H9 (cell line): Measurements from ENCODE around the gene NSL1. TPM values are rescaled to one million over a fixed set of nuclear protein-coding genes. Genes with fewer than 3 reads are reported as not detected.

ENCODE experiments used
- DNase-seq: peaks from one replicate; pipeline ENCODE4 v3.0.0-alpha.2; 2017
- H2AFZ ChIP-seq: one replicate; pipeline ENCODE4 v1.6.1; 2013; ENCODE audit warnings: mild to moderate bottlenecking, low read length, control low read depth, moderate library complexity
- H2AK5ac ChIP-seq: 2 replicates; pipeline ENCODE4 v1.6.1; 2013; ENCODE audit warnings: low read length, control low read depth, mixed read lengths; ENCODE audit not compliant: insufficient read length
- H2BK120ac ChIP-seq: one replicate; pipeline ENCODE4 v1.6.1; 2013; ENCODE audit warnings: low read depth, mild to moderate bottlenecking, low read length, control low read depth, inconsistent platforms; ENCODE audit not compliant: poor library complexity, severe bottlenecking
- H2BK12ac ChIP-seq: 2 replicates; pipeline ENCODE4 v1.6.1; 2013; ENCODE audit warnings: low read length, control low read depth, mixed read lengths, low read depth; ENCODE audit not compliant: insufficient read length
- H2BK15ac ChIP-seq: 2 replicates; pipeline ENCODE4 v1.6.1; 2013; ENCODE audit warnings: low read depth, low read length, control low read depth
- H2BK20ac ChIP-seq: one replicate; pipeline ENCODE4 v1.6.1; 2013; ENCODE audit warnings: low read depth, mild to moderate bottlenecking, low read length, control low read depth, inconsistent platforms; ENCODE audit not compliant: poor library complexity, severe bottlenecking
- H2BK5ac ChIP-seq: 2 replicates; pipeline ENCODE4 v1.6.1; 2013; ENCODE audit warnings: low read length, control low read depth, mixed read lengths; ENCODE audit not compliant: insufficient read length
- H3K14ac ChIP-seq: 2 replicates; pipeline ENCODE4 v1.6.1; 2013; ENCODE audit warnings: low read length, control low read depth; ENCODE audit not compliant: insufficient read depth
- H3K18ac ChIP-seq: 2 replicates; pipeline ENCODE4 v1.6.1; 2013; ENCODE audit warnings: low read depth, mild to moderate bottlenecking, mixed read lengths, low read length, control low read depth; ENCODE audit not compliant: insufficient read length
- H3K23ac ChIP-seq: 2 replicates; pipeline ENCODE4 v1.6.1; 2013; ENCODE audit warnings: low read length, control low read depth, mixed read lengths, low read depth; ENCODE audit not compliant: insufficient read length
- H3K23me2 ChIP-seq: 2 replicates; pipeline ENCODE4 v1.6.1; 2013; ENCODE audit warnings: low read depth, mild to moderate bottlenecking, mixed read lengths, low read length, control low read depth; ENCODE audit not compliant: insufficient read length, poor library complexity, severe bottlenecking
- H3K27ac ChIP-seq: 2 replicates; pipeline ENCODE4 v1.5.1; 2013; ENCODE audit warnings: low read length, control low read depth, mixed read lengths, low read depth; ENCODE audit not compliant: insufficient read length
- H3K27me3 ChIP-seq: 2 replicates; pipeline ENCODE4 v1.6.1; 2013; ENCODE audit warnings: low read length, control low read depth, inconsistent platforms; ENCODE audit not compliant: insufficient read depth
- H3K4ac ChIP-seq: 2 replicates; pipeline ENCODE4 v1.6.1; 2013; ENCODE audit warnings: low read depth, mild to moderate bottlenecking, control low read depth, inconsistent platforms, low read length, moderate library complexity
- H3K4me1 ChIP-seq: 2 replicates; pipeline ENCODE4 v1.6.1; 2013; ENCODE audit warnings: low read length, control low read depth, inconsistent platforms; ENCODE audit not compliant: insufficient read depth
- H3K4me2 ChIP-seq: 2 replicates; pipeline ENCODE4 v1.6.1; 2013; ENCODE audit warnings: low read length, control low read depth, mixed read lengths; ENCODE audit not compliant: insufficient read length, insufficient read depth
- H3K56ac ChIP-seq: 2 replicates; pipeline ENCODE4 v1.6.1; 2013; ENCODE audit warnings: low read depth, mild to moderate bottlenecking, mixed read lengths, low read length, control low read depth; ENCODE audit not compliant: insufficient read length
- H3K79me1 ChIP-seq: 2 replicates; pipeline ENCODE4 v1.6.1; 2013; ENCODE audit warnings: low read depth, mild to moderate bottlenecking, moderate library complexity, low read length, control low read depth, inconsistent platforms; ENCODE audit not compliant: insufficient read depth, poor library complexity, severe bottlenecking
- H3K79me2 ChIP-seq: 2 replicates; pipeline ENCODE4 v1.6.1; 2013; ENCODE audit warnings: low read length, control low read depth, inconsistent platforms; ENCODE audit not compliant: insufficient read depth
- H3K9ac ChIP-seq: 2 replicates; pipeline ENCODE4 v1.6.1; 2013; ENCODE audit warnings: low read length, control low read depth, mixed read lengths; ENCODE audit not compliant: insufficient read length; ENCODE audit errors: extremely low read depth
- H3K9me3 ChIP-seq: one replicate; pipeline ENCODE4 v1.6.1; 2013; ENCODE audit warnings: low read depth, low read length, inconsistent platforms; ENCODE audit not compliant: control insufficient read depth
- H3T11ph ChIP-seq: one replicate; pipeline ENCODE4 v1.6.1; 2013; ENCODE audit warnings: mild to moderate bottlenecking, low read length, control low read depth, inconsistent platforms
- H4K20me1 ChIP-seq: one replicate; pipeline ENCODE4 v1.6.1; 2013; ENCODE audit not compliant: control insufficient read depth, insufficient read length, insufficient read depth
- H4K5ac ChIP-seq: 2 replicates; pipeline ENCODE4 v1.6.1; 2013; ENCODE audit warnings: low read depth, mild to moderate bottlenecking, mixed read lengths, low read length, control low read depth; ENCODE audit not compliant: insufficient read length
- H4K8ac ChIP-seq: replicated peaks from 2 replicates; pipeline ENCODE4 v1.6.1; 2013; ENCODE audit warnings: low read length, control low read depth, mixed read lengths, low read depth; ENCODE audit not compliant: insufficient read length
- H4K91ac ChIP-seq: 2 replicates; pipeline ENCODE4 v1.6.1; 2013; ENCODE audit warnings: low read depth, mild to moderate bottlenecking, moderate library complexity, mixed read lengths, low read length, control low read depth; ENCODE audit not compliant: insufficient read length
- H3K27ac Mint-ChIP-seq, 3 experiments: 2 replicates in 2 of 3; 3 replicates in 1 of 3; pipeline ENCODE4 v1.8.0; 2020 to 2021; ENCODE audit warnings: mixed read lengths in 3 of 3, mild to moderate bottlenecking in 1 of 3, moderate library complexity in 1 of 3
- H3K27me3 Mint-ChIP-seq: 2 replicates; pipeline ENCODE4 v1.8.0; 2021; ENCODE audit warnings: low read depth, mild to moderate bottlenecking, moderate library complexity, mixed read lengths
- H3K36me3 Mint-ChIP-seq, 3 experiments: 2 replicates in 2 of 3; 3 replicates in 1 of 3; pipeline ENCODE4 v1.8.0; 2020 to 2021; ENCODE audit warnings: low read depth in 3 of 3, mixed read lengths in 3 of 3; ENCODE audit not compliant: insufficient read depth in 1 of 3
- H3K4me1 Mint-ChIP-seq, 2 experiments: 2 replicates each; pipeline ENCODE4 v1.8.0; 2020; ENCODE audit warnings: mixed read lengths in 2 of 2
- H3K4me3 Mint-ChIP-seq, 2 experiments: 2 replicates in 1 of 2; 3 replicates in 1 of 2; pipeline ENCODE4 v1.8.0; 2020 to 2021; ENCODE audit warnings: mild to moderate bottlenecking in 2 of 2, mixed read lengths in 2 of 2, moderate library complexity in 1 of 2
- H3K9me3 Mint-ChIP-seq, 2 experiments: 2 replicates in 1 of 2; 3 replicates in 1 of 2; pipeline ENCODE4 v1.8.0; 2020; ENCODE audit warnings: mild to moderate bottlenecking in 2 of 2, mixed read lengths in 2 of 2, moderate library complexity in 1 of 2
- WGBS: extraction: QIAGEN DNeasy Blood & Tissue Kit; methylation state at CpG from one replicate; pipeline ENCODE4 v1.1.7; 2013; ENCODE audit warnings: missing lambda C conversion rate, low lambda C conversion rate, mixed read lengths; ENCODE audit not compliant: insufficient read length; ENCODE audit errors: extremely low coverage; 5-methylcytosine and 5-hydroxymethylcytosine counted together
- total RNA-seq: library from RNA; stranded (reverse); gene quantifications from 2 replicates; pipeline ENCODE4 v1.2.1, GENCODE V29; 2021
- TF ChIP-seq, protein P1 (sequence below): fragments of 200-600 bp; sonication (generic); conservative IDR thresholded peaks from 3 replicates; pipeline ENCODE4 v1.8.0; 2021; ENCODE audit warnings: antibody characterized with exemption, mild to moderate bottlenecking

Gene NSL1
- total RNA-seq, 1 experiment from 2014 or later: 49.3 TPM

- no peak overlapping the region for H3K4me2 ChIP-seq
- no peak for DNase-seq
- no peak overlapping the region for H3K14ac ChIP-seq
- no peaks in the 10 kb centered on the region for H4K20me1 ChIP-seq
- TF ChIP-seq, protein P1, sequence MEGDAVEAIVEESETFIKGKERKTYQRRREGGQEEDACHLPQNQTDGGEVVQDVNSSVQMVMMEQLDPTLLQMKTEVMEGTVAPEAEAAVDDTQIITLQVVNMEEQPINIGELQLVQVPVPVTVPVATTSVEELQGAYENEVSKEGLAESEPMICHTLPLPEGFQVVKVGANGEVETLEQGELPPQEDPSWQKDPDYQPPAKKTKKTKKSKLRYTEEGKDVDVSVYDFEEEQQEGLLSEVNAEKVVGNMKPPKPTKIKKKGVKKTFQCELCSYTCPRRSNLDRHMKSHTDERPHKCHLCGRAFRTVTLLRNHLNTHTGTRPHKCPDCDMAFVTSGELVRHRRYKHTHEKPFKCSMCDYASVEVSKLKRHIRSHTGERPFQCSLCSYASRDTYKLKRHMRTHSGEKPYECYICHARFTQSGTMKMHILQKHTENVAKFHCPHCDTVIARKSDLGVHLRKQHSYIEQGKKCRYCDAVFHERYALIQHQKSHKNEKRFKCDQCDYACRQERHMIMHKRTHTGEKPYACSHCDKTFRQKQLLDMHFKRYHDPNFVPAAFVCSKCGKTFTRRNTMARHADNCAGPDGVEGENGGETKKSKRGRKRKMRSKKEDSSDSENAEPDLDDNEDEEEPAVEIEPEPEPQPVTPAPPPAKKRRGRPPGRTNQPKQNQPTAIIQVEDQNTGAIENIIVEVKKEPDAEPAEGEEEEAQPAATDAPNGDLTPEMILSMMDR: no peak
- H2BK12ac ChIP-seq: no peak overlapping the region
- no peaks in the 10 kb centered on the region for H3K27me3 ChIP-seq
- peak overlapping the region; percentile 13 for H3K18ac ChIP-seq
- no peak overlapping the region for H3K27ac ChIP-seq
- H3K4me3 Mint-ChIP-seq: no peak overlapping the region
- no peaks in the 10 kb centered on the region for H3K36me3 Mint-ChIP-seq
- no peaks in the 10 kb centered on the region for H3K79me1 ChIP-seq
- no peak overlapping the region for H2AFZ ChIP-seq
- peaks cover 20% of the 10 kb centered on the region for H3K27me3 Mint-ChIP-seq
- H3K9me3 ChIP-seq: no peaks in the 10 kb centered on the region
- no peak overlapping the region for H3K9ac ChIP-seq
- H3K4me1 ChIP-seq: peaks cover 5% of the 10 kb centered on the region; the same call in 1 of the 2 replicates
- H3K4me1 Mint-ChIP-seq: 0 out of 4 replicates have a peak, but pooled peaks cover 0 to 4% of the 10 kb centered on the region in 2 experiments
- H3T11ph ChIP-seq: no peak overlapping the region
- 100% methylated on average over 3 of the region's 12 CpGs for WGBS
- no peak overlapping the region for H2BK15ac ChIP-seq
- no peak overlapping the region for H4K8ac ChIP-seq
- no peak overlapping the region for H3K23ac ChIP-seq
- H4K91ac ChIP-seq: peak overlapping the region; percentile 2
- no peaks in the 10 kb centered on the region for H3K9me3 Mint-ChIP-seq
- H3K4ac ChIP-seq: no peak overlapping the region
- H2BK5ac ChIP-seq: no peak overlapping the region
- H2BK20ac ChIP-seq: no peak overlapping the region
- H3K23me2 ChIP-seq: no peaks in the 10 kb centered on the region
- H3K56ac ChIP-seq: peak overlapping the region; percentile 70
- H3K79me2 ChIP-seq: no peaks in the 10 kb centered on the region
- no peak overlapping the region for H2BK120ac ChIP-seq
- no peak overlapping the region for H2AK5ac ChIP-seq
- H4K5ac ChIP-seq: no peak overlapping the region
- no peak overlapping the region for H3K27ac Mint-ChIP-seq
These were observed 101.6 kb downstream of the NSL1 start for GRCh38 chr1:212689758-212690529.
